ENCODE data around the gene AMER2. TPM values are rescaled to one million over a fixed set of nuclear protein-coding genes. Genes with fewer than 3 reads are reported as not detected.

Gene AMER2
- total RNA-seq, 2 donors from 2014 or later, result 0.02 to 0.07 TPM

GRCh38 chr13:25151626-25152195, 20.4 kb downstream of the AMER2 start:
- Mint-ChIP-seq H3K27me3 (ENCODE audit: insufficient read depth) (peaks cover 22% of the 10 kb centered on the region), H3K4me1 (peaks cover 18% of the 10 kb centered on the region), H3K27ac (no peak overlapping the region), H3K4me3 (no peak overlapping the region), H3K9me3 (peaks cover 16% of the 10 kb centered on the region), H3K36me3 (ENCODE audit: low read depth) (no peaks in the 10 kb centered on the region)
- DNase-seq, result no peak
- 86 to 91% methylated on average over 2 to 4 of the region's 5 CpGs for WGBS, 2 experiments (ENCODE audit: insufficient coverage in 1 of 2, insufficient read length in 1 of 2)
- no peak overlapping the region for H3K4me3 ChIP-seq (ENCODE audit: low read length)
- no peak for TF ChIP-seq CTCF (conservative IDR thresholded peaks at IDR 0.05)
- H3K9me3 ChIP-seq (ENCODE audit: control insufficient read depth, low read length), result peaks cover 16% of the 10 kb centered on the region
- no peaks in the 10 kb centered on the region for H3K4me1 ChIP-seq (ENCODE audit: control insufficient read depth, insufficient read depth, low read length)
- H3K9ac ChIP-seq (ENCODE audit: extremely low read depth, low read length, poor library complexity, severe bottlenecking), result no peak overlapping the region
- no peaks in the 10 kb centered on the region for H3K27me3 ChIP-seq (ENCODE audit: control insufficient read depth, insufficient read depth, low read length, poor library complexity, severe bottlenecking)
- H3K36me3 ChIP-seq (ENCODE audit: control insufficient read depth, insufficient read depth, low read length), result no peaks in the 10 kb centered on the region
- no peak overlapping the region for H3K27ac ChIP-seq (ENCODE audit: low read depth, low read length)

GRCh38 chr13:25149711-25150110, 22.4 kb downstream of the AMER2 start:
- no peaks in the 10 kb centered on the region for H3K27me3 ChIP-seq (ENCODE audit: control insufficient read depth, insufficient read depth, low read length, poor library complexity, severe bottlenecking)

GRCh38 chr13:25148402-25148771, 23.7 kb downstream of the AMER2 start:
- Histone ChIP-seq H3K27me3 (ENCODE audit: control insufficient read depth, insufficient read depth, low read length, poor library complexity, severe bottlenecking) (no peaks in the 10 kb centered on the region), H3K36me3 (ENCODE audit: control insufficient read depth, insufficient read depth, low read length) (no peaks in the 10 kb centered on the region), H3K27ac (ENCODE audit: low read depth, low read length) (no peak overlapping the region), H3K9ac (ENCODE audit: extremely low read depth, low read length, poor library complexity, severe bottlenecking) (no peak overlapping the region), H3K4me1 (ENCODE audit: control insufficient read depth, insufficient read depth, low read length) (no peaks in the 10 kb centered on the region), H3K9me3 (ENCODE audit: control insufficient read depth, low read length) (peaks cover 16% of the 10 kb centered on the region), H3K4me3 (ENCODE audit: low read length) (no peak overlapping the region)
- Mint-ChIP-seq H3K27ac (no peak overlapping the region), H3K27me3 (ENCODE audit: insufficient read depth) (peaks cover 22% of the 10 kb centered on the region), H3K4me1 (peaks cover 16% of the 10 kb centered on the region), H3K36me3 (ENCODE audit: low read depth) (no peaks in the 10 kb centered on the region), H3K4me3 (no peak overlapping the region), H3K9me3 (peaks cover 16% of the 10 kb centered on the region)
- WGBS, 2 experiments (ENCODE audit: insufficient coverage in 1 of 2, insufficient read length in 1 of 2), result 94% methylated on average over 5 of the region's 5 CpGs; no CpG with 5 or more reads in 1 of the 2 experiments
- TF ChIP-seq CTCF (conservative IDR thresholded peaks at IDR 0.05), result no peak
- DNase-seq, result no peak

More at GRCh38 chr13:25149711-25150110, 22.4 kb downstream of the AMER2 start:
- Histone ChIP-seq H3K9me3 (ENCODE audit: control insufficient read depth, low read length) (peaks cover 16% of the 10 kb centered on the region), H3K27ac (ENCODE audit: low read depth, low read length) (no peak overlapping the region), H3K36me3 (ENCODE audit: control insufficient read depth, insufficient read depth, low read length) (no peaks in the 10 kb centered on the region), H3K4me1 (ENCODE audit: control insufficient read depth, insufficient read depth, low read length) (no peaks in the 10 kb centered on the region), H3K9ac (ENCODE audit: extremely low read depth, low read length, poor library complexity, severe bottlenecking) (no peak overlapping the region), H3K4me3 (ENCODE audit: low read length) (no peak overlapping the region)
- no peaks in the 10 kb centered on the region for H3K36me3 Mint-ChIP-seq (ENCODE audit: low read depth)
- H3K27me3 Mint-ChIP-seq (ENCODE audit: insufficient read depth), result peaks cover 22% of the 10 kb centered on the region
- WGBS, 2 experiments (ENCODE audit: insufficient coverage in 1 of 2, insufficient read length in 1 of 2), result 92 to 95% methylated on average over 5 of the region's 5 CpGs
- TF ChIP-seq CTCF (conservative IDR thresholded peaks at IDR 0.05), result no peak
- no peak overlapping the region for H3K4me3 Mint-ChIP-seq
- peaks cover 18% of the 10 kb centered on the region for H3K4me1 Mint-ChIP-seq
- H3K27ac Mint-ChIP-seq, result no peak overlapping the region
- peaks cover 16% of the 10 kb centered on the region for H3K9me3 Mint-ChIP-seq
- no peak for DNase-seq

Measured in endodermal cell (in vitro differentiated cells).